Endodermal cell (in vitro differentiated cells): ENCODE data around the gene CYP51A1. TPM values are rescaled to one million over a fixed set of nuclear protein-coding genes. Genes with fewer than 3 reads are reported as not detected.
"Not testable (repeated sequence)": the region's sequence is repeated elsewhere in the genome, so short reads cannot be mapped to it uniquely, and the experiment has no call there.

Source experiments
- DNase-seq: peaks from one replicate; pipeline ENCODE4 v3.0.0-alpha.2; 2017
- H3K27ac ChIP-seq: 2 replicates; pipeline ENCODE4 v1.5.1; 2013; ENCODE audit warnings: mild to moderate bottlenecking, low read depth, low read length, moderate library complexity
- H3K27me3 ChIP-seq: 2 replicates; pipeline ENCODE4 v1.6.1; 2013; ENCODE audit warnings: mild to moderate bottlenecking, low read length, moderate library complexity; ENCODE audit not compliant: insufficient read depth, control insufficient read depth, poor library complexity, severe bottlenecking
- H3K36me3 ChIP-seq: 2 replicates; pipeline ENCODE4 v1.7.0; 2013; ENCODE audit warnings: mild to moderate bottlenecking, low read length, moderate library complexity; ENCODE audit not compliant: control insufficient read depth, insufficient read depth
- H3K4me1 ChIP-seq: one replicate; pipeline ENCODE4 v1.7.0; 2013; ENCODE audit warnings: low read length; ENCODE audit not compliant: control insufficient read depth, insufficient read depth
- H3K4me3 ChIP-seq: 2 replicates; pipeline ENCODE4 v1.5.1; 2013; ENCODE audit warnings: mild to moderate bottlenecking, low read length, moderate library complexity
- H3K9ac ChIP-seq: 2 replicates; pipeline ENCODE4 v1.6.1; 2013; ENCODE audit warnings: mild to moderate bottlenecking, low read length, moderate library complexity; ENCODE audit not compliant: poor library complexity, severe bottlenecking; ENCODE audit errors: extremely low read depth
- H3K9me3 ChIP-seq: 2 replicates; pipeline ENCODE4 v1.6.1; 2013; ENCODE audit warnings: mild to moderate bottlenecking, low read length, moderate library complexity; ENCODE audit not compliant: control insufficient read depth
- H3K27ac Mint-ChIP-seq: 2 replicates; pipeline ENCODE4 v1.8.0; 2020; ENCODE audit warnings: mixed read lengths
- H3K27me3 Mint-ChIP-seq: 2 replicates; pipeline ENCODE4 v1.8.0; 2021; ENCODE audit warnings: mild to moderate bottlenecking, mixed read lengths; ENCODE audit not compliant: insufficient read depth
- H3K36me3 Mint-ChIP-seq: 2 replicates; pipeline ENCODE4 v1.8.0; 2020; ENCODE audit warnings: low read depth, mixed read lengths
- H3K4me1 Mint-ChIP-seq: 2 replicates; pipeline ENCODE4 v1.8.0; 2020; ENCODE audit warnings: mixed read lengths
- H3K4me3 Mint-ChIP-seq: 2 replicates; pipeline ENCODE4 v1.8.0; 2020; ENCODE audit warnings: mild to moderate bottlenecking, moderate library complexity, mixed read lengths
- H3K9me3 Mint-ChIP-seq: 2 replicates; pipeline ENCODE4 v1.8.0; 2020; ENCODE audit warnings: mild to moderate bottlenecking, mixed read lengths
- CTCF ChIP-seq: fragments of 200-600 bp; sonication (generic); conservative IDR thresholded peaks from 2 replicates; pipeline ENCODE4 v1.5.0; 2021; ENCODE audit warnings: antibody characterized with exemption, mild to moderate bottlenecking
- WGBS, 2 experiments: methylation state at CpG; one replicate each; pipeline versions ENCODE4 v1.1.5 to v1.1.7; 2013; ENCODE audit warnings: missing lambda C conversion rate in 2 of 2, mixed read lengths in 1 of 2; ENCODE audit not compliant: insufficient coverage in 1 of 2, insufficient read length in 1 of 2; 5-methylcytosine and 5-hydroxymethylcytosine counted together
- total RNA-seq, 2 donors: library from RNA; stranded (reverse); fragmentation: NEBNext Ultra II Directional in 1 of 2; extraction: Animal tissue kit (Norgen Biotek cat#: 25700) in 1 of 2; gene quantifications; 2 replicates in 1 of 2; 3 replicates in 1 of 2; pipeline ENCODE4 v1.2.1, GENCODE V29; 2021

CYP51A1 gene
- total RNA-seq, 2 donors from 2014 or later = 49.5 to 72.9 TPM

- Histone ChIP-seq H3K9me3 (no peaks in the 10 kb centered on the region), H3K4me3 (no peak overlapping the region), H3K27ac (no peak overlapping the region), H3K9ac (no peak overlapping the region), H3K4me1 (no peaks in the 10 kb centered on the region), H3K27me3 (no peaks in the 10 kb centered on the region), H3K36me3 (peaks cover 82% of the 10 kb centered on the region)
- no peaks in the 10 kb centered on the region for H3K9me3 Mint-ChIP-seq
- peaks cover 67% of the 10 kb centered on the region for H3K36me3 Mint-ChIP-seq
- 96 to 98% methylated on average over 6 of the region's 8 CpGs for WGBS, 2 experiments
- H3K27me3 Mint-ChIP-seq = no peaks in the 10 kb centered on the region
- TF ChIP-seq CTCF = no peak
- no peak overlapping the region for H3K4me3 Mint-ChIP-seq
- no peak for DNase-seq
- no peak overlapping the region for H3K27ac Mint-ChIP-seq
- no peaks in the 10 kb centered on the region for H3K4me1 Mint-ChIP-seq
These were observed 25.5 kb downstream of the CYP51A1 start for GRCh38 chr7:92108821-92109220.

GRCh38 chr7:92102862-92103261, 31.4 kb downstream of the CYP51A1 start:
- not testable (repeated sequence) for H3K4me3 ChIP-seq, H3K9me3 Mint-ChIP-seq, H3K27me3 ChIP-seq, H3K9me3 ChIP-seq, H3K27ac ChIP-seq, H3K4me1 Mint-ChIP-seq, H3K27me3 Mint-ChIP-seq, H3K4me3 Mint-ChIP-seq, H3K27ac Mint-ChIP-seq, H3K9ac ChIP-seq, DNase-seq, H3K4me1 ChIP-seq
- H3K36me3 Mint-ChIP-seq = peaks cover 72% of the 10 kb centered on the region
- 92 to 93% methylated on average over 2 to 5 of the region's 5 CpGs for WGBS, 2 experiments
- H3K36me3 ChIP-seq = peaks cover 82% of the 10 kb centered on the region

GRCh38 chr7:92100534-92100933, 33.7 kb downstream of the CYP51A1 start:
- H3K27ac ChIP-seq = no peak overlapping the region
- no peaks in the 10 kb centered on the region for H3K4me1 ChIP-seq
- H3K27me3 ChIP-seq = no peaks in the 10 kb centered on the region
- peaks cover 86% of the 10 kb centered on the region for H3K36me3 ChIP-seq
- Mint-ChIP-seq H3K27ac (no peak overlapping the region), H3K27me3 (no peaks in the 10 kb centered on the region), H3K4me1 (no peaks in the 10 kb centered on the region), H3K9me3 (no peaks in the 10 kb centered on the region), H3K4me3 (no peak overlapping the region), H3K36me3 (peaks cover 70% of the 10 kb centered on the region)
- DNase-seq = no peak
- WGBS, 2 experiments = 96% methylated on average over 1 of the region's 1 CpG; no CpG with 5 or more reads in 1 of the 2 experiments
- H3K9ac ChIP-seq = no peak overlapping the region
- H3K9me3 ChIP-seq = no peaks in the 10 kb centered on the region
- TF ChIP-seq CTCF = no peak
- H3K4me3 ChIP-seq = no peak overlapping the region

- no peaks in the 10 kb centered on the region for H3K4me1 Mint-ChIP-seq
- H3K4me3 ChIP-seq = no peak overlapping the region
- H3K4me3 Mint-ChIP-seq = no peak overlapping the region
- no peaks in the 10 kb centered on the region for H3K27me3 Mint-ChIP-seq
- H3K27ac ChIP-seq = no peak overlapping the region
- no peaks in the 10 kb centered on the region for H3K4me1 ChIP-seq
- no peaks in the 10 kb centered on the region for H3K27me3 ChIP-seq
- H3K36me3 ChIP-seq = peaks cover 78% of the 10 kb centered on the region
- H3K27ac Mint-ChIP-seq = no peak overlapping the region
- 100% methylated on average over 1 of the region's 1 CpG for WGBS, 2 experiments
- no peak for DNase-seq
- no peaks in the 10 kb centered on the region for H3K9me3 Mint-ChIP-seq
- peaks cover 61% of the 10 kb centered on the region for H3K36me3 Mint-ChIP-seq
- no peak overlapping the region for H3K9ac ChIP-seq
- no peak for TF ChIP-seq CTCF
- no peaks in the 10 kb centered on the region for H3K9me3 ChIP-seq
These were observed 38.9 kb downstream of the CYP51A1 start for GRCh38 chr7:92095380-92095779.
